Progenitor cell of endocrine pancreas (in vitro differentiated cells): ENCODE measurements around the gene ZNF407. TPM values are rescaled to one million over a fixed set of nuclear protein-coding genes. Genes with fewer than 3 reads are reported as not detected.

Experiments used
- DNase-seq: peaks from one replicate; pipeline ENCODE4 v3.0.0; 2021; ENCODE audit warnings: low spot score; ENCODE audit not compliant: unreplicated experiment
- H3K27ac Mint-ChIP-seq: 2 replicates; pipeline ENCODE4 v1.8.0; 2021; ENCODE audit warnings: mild to moderate bottlenecking, moderate library complexity, mixed read lengths
- H3K27me3 Mint-ChIP-seq: 2 replicates; pipeline ENCODE4 v1.8.0; 2021; ENCODE audit warnings: mixed read lengths
- H3K36me3 Mint-ChIP-seq: 2 replicates; pipeline ENCODE4 v1.8.0; 2022; ENCODE audit warnings: mixed read lengths; ENCODE audit not compliant: insufficient read depth
- H3K4me1 Mint-ChIP-seq: 2 replicates; pipeline ENCODE4 v1.8.0; 2021; ENCODE audit warnings: low read depth, mixed read lengths
- H3K4me3 Mint-ChIP-seq: 2 replicates; pipeline ENCODE4 v1.8.0; 2021; ENCODE audit warnings: low read depth, mild to moderate bottlenecking, moderate library complexity, mixed read lengths
- H3K9me3 Mint-ChIP-seq: 2 replicates; pipeline ENCODE4 v1.8.0; 2021; ENCODE audit warnings: low read depth, mixed read lengths
- total RNA-seq: library from RNA; stranded (reverse); gene quantifications from 2 replicates; pipeline ENCODE4 v1.2.1, GENCODE V29; 2021
- TF ChIP-seq, protein P1 (sequence below): fragments of 200-600 bp; sonication (generic); IDR thresholded peaks from one replicate; pipeline ENCODE4 v1.5.0; 2021; ENCODE audit warnings: antibody characterized with exemption, mild to moderate bottlenecking; ENCODE audit not compliant: unreplicated experiment

The ZNF407 gene
- total RNA-seq, 1 donor from 2014 or later: 18.1 TPM

DNA sequence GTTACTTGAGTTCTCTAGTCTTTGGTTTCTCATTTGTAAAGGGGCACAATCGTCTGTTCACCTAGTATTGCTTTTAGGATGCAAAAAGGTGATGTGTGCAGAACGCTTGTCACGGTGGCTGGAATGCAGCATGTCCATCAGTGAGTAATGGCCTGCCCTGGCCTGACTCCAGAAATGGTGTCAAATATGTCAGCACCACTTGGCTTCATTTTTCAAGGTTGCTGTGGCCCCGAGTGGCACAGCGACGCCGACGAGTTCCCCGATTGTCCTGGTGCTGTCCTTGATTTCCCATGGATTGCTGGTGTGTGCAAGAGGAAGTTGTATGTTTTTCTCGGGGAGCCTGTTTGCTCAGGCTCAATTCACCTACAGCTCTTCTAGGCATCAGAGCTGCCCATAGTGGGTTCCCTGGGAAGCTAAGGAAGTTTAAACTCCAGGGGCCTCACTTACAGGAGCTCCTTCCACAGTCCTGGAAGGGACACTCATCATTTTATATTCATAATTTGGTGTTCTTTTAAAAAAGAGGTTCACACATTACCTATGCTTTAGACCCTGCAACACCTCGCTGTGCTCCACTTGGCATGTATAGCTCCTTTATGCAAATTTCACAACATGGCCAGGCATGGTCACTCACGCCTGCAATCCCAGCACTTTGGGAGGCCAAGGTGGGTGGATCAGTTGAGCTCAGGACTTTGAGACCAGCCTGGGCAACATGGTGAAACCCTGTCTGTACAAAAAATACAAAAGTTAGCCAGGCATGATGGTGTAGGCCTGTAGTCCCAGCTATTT lies 25.6 kb upstream of the ZNF407 start:
- Mint-ChIP-seq H3K4me1 (peaks cover 1% of the 10 kb centered on the region), H3K9me3 (peaks cover 2% of the 10 kb centered on the region), H3K27ac (no peak overlapping the region), H3K4me3 (no peak overlapping the region), H3K27me3 (peaks cover 13% of the 10 kb centered on the region), H3K36me3 (no peaks in the 10 kb centered on the region)
- TF ChIP-seq, protein P1, sequence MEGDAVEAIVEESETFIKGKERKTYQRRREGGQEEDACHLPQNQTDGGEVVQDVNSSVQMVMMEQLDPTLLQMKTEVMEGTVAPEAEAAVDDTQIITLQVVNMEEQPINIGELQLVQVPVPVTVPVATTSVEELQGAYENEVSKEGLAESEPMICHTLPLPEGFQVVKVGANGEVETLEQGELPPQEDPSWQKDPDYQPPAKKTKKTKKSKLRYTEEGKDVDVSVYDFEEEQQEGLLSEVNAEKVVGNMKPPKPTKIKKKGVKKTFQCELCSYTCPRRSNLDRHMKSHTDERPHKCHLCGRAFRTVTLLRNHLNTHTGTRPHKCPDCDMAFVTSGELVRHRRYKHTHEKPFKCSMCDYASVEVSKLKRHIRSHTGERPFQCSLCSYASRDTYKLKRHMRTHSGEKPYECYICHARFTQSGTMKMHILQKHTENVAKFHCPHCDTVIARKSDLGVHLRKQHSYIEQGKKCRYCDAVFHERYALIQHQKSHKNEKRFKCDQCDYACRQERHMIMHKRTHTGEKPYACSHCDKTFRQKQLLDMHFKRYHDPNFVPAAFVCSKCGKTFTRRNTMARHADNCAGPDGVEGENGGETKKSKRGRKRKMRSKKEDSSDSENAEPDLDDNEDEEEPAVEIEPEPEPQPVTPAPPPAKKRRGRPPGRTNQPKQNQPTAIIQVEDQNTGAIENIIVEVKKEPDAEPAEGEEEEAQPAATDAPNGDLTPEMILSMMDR: no peak
- DNase-seq: no peak

DNA sequence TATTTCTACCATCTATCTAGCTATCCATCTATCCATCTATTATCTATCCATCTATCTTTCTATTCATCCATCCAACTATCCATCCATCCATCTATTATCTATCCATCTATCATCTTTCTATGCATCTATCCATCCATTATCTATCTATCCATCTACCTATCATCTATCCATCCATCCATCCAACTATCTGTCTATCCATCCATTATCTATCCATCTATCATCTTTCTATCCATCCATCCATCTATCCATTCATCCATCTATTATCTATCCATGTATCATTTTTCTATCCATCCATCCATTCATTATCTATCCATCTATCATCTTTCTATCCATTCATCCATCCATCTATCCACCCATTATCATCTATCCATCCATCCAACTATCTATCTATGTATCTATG lies 24.6 kb upstream of the ZNF407 start:
- H3K9me3 Mint-ChIP-seq: no peaks in the 10 kb centered on the region
- no peak overlapping the region for H3K4me3 Mint-ChIP-seq
- no peaks in the 10 kb centered on the region for H3K36me3 Mint-ChIP-seq
- DNase-seq: no peak
- peaks cover 13% of the 10 kb centered on the region for H3K27me3 Mint-ChIP-seq
- TF ChIP-seq, protein P1: no peak
- peaks cover 6% of the 10 kb centered on the region for H3K4me1 Mint-ChIP-seq
- H3K27ac Mint-ChIP-seq: no peak overlapping the region

GRCh38 chr18:74574916-74575315 lies 22.8 kb upstream of the ZNF407 start:
- Mint-ChIP-seq H3K36me3 (no peaks in the 10 kb centered on the region), H3K27me3 (peaks cover 16% of the 10 kb centered on the region), H3K4me1 (peaks cover 6% of the 10 kb centered on the region), H3K27ac (no peak overlapping the region), H3K4me3 (no peak overlapping the region), H3K9me3 (no peaks in the 10 kb centered on the region)
- TF ChIP-seq, protein P1: no peak
- no peak for DNase-seq

- TF ChIP-seq, protein P1: no peak
- H3K9me3 Mint-ChIP-seq: no peaks in the 10 kb centered on the region
- DNase-seq: no peak
Observed at GRCh38 chr18:74577019-74577418, 20.7 kb upstream of the ZNF407 start.

DNA sequence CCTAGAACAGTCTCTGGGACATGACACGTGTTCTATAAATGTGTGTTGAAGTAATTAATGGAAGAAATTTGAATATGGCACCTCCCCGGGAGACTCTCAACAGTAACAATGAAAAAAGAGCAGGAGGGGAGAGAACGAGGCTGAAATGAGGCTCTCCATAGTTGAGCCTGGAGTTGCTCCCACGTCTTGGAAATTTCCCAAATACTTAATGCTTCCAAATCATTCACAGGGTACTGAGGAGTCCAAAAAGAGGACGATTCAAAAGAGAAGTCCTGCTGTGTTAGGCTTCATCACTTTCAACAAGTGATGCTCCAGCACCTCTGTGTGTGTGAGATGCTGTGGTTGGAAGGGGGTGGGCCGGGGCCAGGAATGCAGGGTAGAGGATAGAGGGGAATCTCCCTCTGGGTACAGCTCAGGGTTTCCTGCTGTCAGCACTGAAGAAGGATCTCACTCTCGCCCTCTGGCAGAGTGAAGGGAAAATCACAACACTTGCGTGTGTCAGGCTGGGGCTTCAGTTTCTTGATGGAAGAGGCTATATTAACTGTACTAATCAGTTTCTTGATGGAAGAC lies 18.1 kb upstream of the ZNF407 start:
- Mint-ChIP-seq H3K4me1 (peaks cover 6% of the 10 kb centered on the region), H3K4me3 (no peak overlapping the region), H3K36me3 (no peaks in the 10 kb centered on the region), H3K9me3 (no peaks in the 10 kb centered on the region), H3K27ac (no peak overlapping the region), H3K27me3 (peaks cover 26% of the 10 kb centered on the region)
- DNase-seq: no peak
- TF ChIP-seq, protein P1: no peak

More at GRCh38 chr18:74577019-74577418, 20.7 kb upstream of the ZNF407 start:
- Mint-ChIP-seq H3K27ac (no peak overlapping the region), H3K4me1 (peaks cover 6% of the 10 kb centered on the region), H3K27me3 (peaks cover 22% of the 10 kb centered on the region), H3K36me3 (no peaks in the 10 kb centered on the region), H3K4me3 (no peak overlapping the region)
